Neuronal stem cell (in vitro differentiated cells): ENCODE measurements around the gene SPRR4.

Experiments used
- DNase-seq: peaks from one replicate; pipeline ENCODE4 v3.0.0-alpha.2; 2013; ENCODE audit warnings: low spot score
- H2AFZ ChIP-seq: one replicate; pipeline ENCODE4 v1.6.1; 2013; ENCODE audit warnings: mild to moderate bottlenecking, low read length, inconsistent platforms
- H2AK5ac ChIP-seq: 2 replicates; pipeline ENCODE4 v1.6.1; 2013; ENCODE audit warnings: low read depth, mild to moderate bottlenecking, inconsistent platforms, low read length, moderate library complexity, mixed read lengths
- H2BK120ac ChIP-seq: 2 replicates; pipeline ENCODE4 v1.6.1; 2013; ENCODE audit warnings: low read depth, mild to moderate bottlenecking, inconsistent platforms, low read length, moderate library complexity, mixed read lengths
- H2BK12ac ChIP-seq: one replicate; pipeline ENCODE4 v1.6.1; 2013; ENCODE audit warnings: low read length, inconsistent platforms
- H2BK15ac ChIP-seq: 2 replicates; pipeline ENCODE4 v1.6.1; 2013; ENCODE audit warnings: mild to moderate bottlenecking, low read length, inconsistent platforms, mixed read lengths
- H2BK5ac ChIP-seq: one replicate; pipeline ENCODE4 v1.6.1; 2013; ENCODE audit warnings: inconsistent platforms, mild to moderate bottlenecking, low read length, moderate library complexity
- H3K14ac ChIP-seq: one replicate; pipeline ENCODE4 v1.6.1; 2013; ENCODE audit warnings: low read length, inconsistent platforms
- H3K18ac ChIP-seq: 2 replicates; pipeline ENCODE4 v1.6.1; 2013; ENCODE audit warnings: low read length, inconsistent platforms
- H3K23ac ChIP-seq: 2 replicates; pipeline ENCODE4 v1.6.1; 2013; ENCODE audit warnings: low read depth, mild to moderate bottlenecking, mixed read lengths, low read length, inconsistent platforms; ENCODE audit not compliant: poor library complexity
- H3K27ac ChIP-seq: replicated peaks from 3 replicates; pipeline ENCODE4 v1.5.1; 2013; ENCODE audit warnings: low read length, inconsistent platforms
- H3K27me3 ChIP-seq, 3 experiments: 2 replicates each; pipeline ENCODE4 v1.6.1; 2013; ENCODE audit warnings: low read length in 3 of 3, mild to moderate bottlenecking in 2 of 3, inconsistent platforms in 1 of 3, low read depth in 1 of 3, mixed read lengths in 1 of 3, moderate library complexity in 1 of 3; ENCODE audit not compliant: control insufficient read depth in 3 of 3, insufficient read depth in 3 of 3
- H3K36me3 ChIP-seq, 2 donors: replicated peaks in 1 of 2; 2 replicates each; pipeline ENCODE4 v1.6.1; 2013; ENCODE audit warnings: low read length in 2 of 2; ENCODE audit not compliant: control insufficient read depth in 2 of 2, insufficient read depth in 2 of 2
- H3K4ac ChIP-seq: 2 replicates; pipeline ENCODE4 v1.6.1; 2013; ENCODE audit warnings: inconsistent platforms, mild to moderate bottlenecking, low read length, moderate library complexity
- H3K4me1 ChIP-seq, 2 donors: 1 replicate in 1 of 2; 2 replicates in 1 of 2; pipeline ENCODE4 v1.6.1; 2013; ENCODE audit warnings: low read length in 2 of 2, low read depth in 1 of 2; ENCODE audit not compliant: control insufficient read depth in 2 of 2, insufficient read depth in 1 of 2
- H3K4me2 ChIP-seq: one replicate; pipeline ENCODE4 v1.6.1; 2013; ENCODE audit warnings: mild to moderate bottlenecking, low read length, inconsistent platforms; ENCODE audit not compliant: insufficient read depth, poor library complexity, severe bottlenecking
- H3K4me3 ChIP-seq, 2 donors: 2 replicates each; pipeline ENCODE4 v1.5.1; 2013; ENCODE audit warnings: low read length in 2 of 2, mild to moderate bottlenecking in 2 of 2, inconsistent platforms in 1 of 2, moderate library complexity in 1 of 2
- H3K79me1 ChIP-seq: one replicate; pipeline ENCODE4 v1.6.1; 2013; ENCODE audit warnings: low read depth, mild to moderate bottlenecking, inconsistent platforms, low read length, moderate library complexity
- H3K9ac ChIP-seq: one replicate; pipeline ENCODE4 v1.6.1; 2013; ENCODE audit warnings: mild to moderate bottlenecking, low read depth, low read length, inconsistent platforms; ENCODE audit not compliant: poor library complexity
- H3K9me3 ChIP-seq, 2 donors: replicated peaks in 1 of 2; 2 replicates each; pipeline versions ENCODE3 to v1.6.1; 2013; ENCODE audit warnings: low read length in 2 of 2, mild to moderate bottlenecking in 2 of 2, inconsistent platforms in 1 of 2, low read depth in 1 of 2, mixed read lengths in 1 of 2, moderate library complexity in 1 of 2; ENCODE audit not compliant: control insufficient read depth in 2 of 2, insufficient read depth in 1 of 2
- H4K8ac ChIP-seq: one replicate; pipeline ENCODE4 v1.6.1; 2013; ENCODE audit warnings: low read depth, mild to moderate bottlenecking, inconsistent platforms, low read length, moderate library complexity
- H4K91ac ChIP-seq: one replicate; pipeline ENCODE4 v1.6.1; 2013; ENCODE audit warnings: low read length, low read depth, mild to moderate bottlenecking, inconsistent platforms; ENCODE audit not compliant: poor library complexity
- WGBS, 2 donors: extraction: QIAGEN DNeasy Blood & Tissue Kit; methylation state at CpG; one replicate each; pipeline ENCODE4 v1.1.7; 2013; ENCODE audit warnings: missing lambda C conversion rate in 2 of 2, mixed read lengths in 1 of 2; ENCODE audit not compliant: insufficient read length in 2 of 2, insufficient replicate concordance in 1 of 2; ENCODE audit errors: extremely low coverage in 2 of 2; 5-methylcytosine and 5-hydroxymethylcytosine counted together

SPRR4 gene

GRCh38 chr1:152980676-152981075 is 10.2 kb downstream of the SPRR4 start:
- Histone ChIP-seq H3K4me2 (no peak overlapping the region), H3K18ac (no peak overlapping the region), H3K23ac (no peak overlapping the region), H2BK12ac (no peak overlapping the region), H3K14ac (no peak overlapping the region), H2BK5ac (no peak overlapping the region), H3K4ac (no peak overlapping the region), H3K27ac (no peak overlapping the region), H3K79me1 (no peaks in the 10 kb centered on the region), H2BK120ac (no peak overlapping the region), H3K9ac (no peak overlapping the region), H2AK5ac (no peak overlapping the region), H2AFZ (no peak overlapping the region), H3K9me3 (no peaks in the 10 kb centered on the region), H3K27me3 (no peaks in the 10 kb centered on the region), H3K4me1 (no peaks in the 10 kb centered on the region), H4K91ac (no peak overlapping the region), H4K8ac (no peak overlapping the region), H2BK15ac (no peak overlapping the region), H3K4me3 (no peak overlapping the region), H3K36me3 (no peaks in the 10 kb centered on the region)
- no CpG with 5 or more reads among the region's 1 CpG for whole genome bisulfite sequencing, 2 donors
- DNase-seq, result no peak

DNA sequence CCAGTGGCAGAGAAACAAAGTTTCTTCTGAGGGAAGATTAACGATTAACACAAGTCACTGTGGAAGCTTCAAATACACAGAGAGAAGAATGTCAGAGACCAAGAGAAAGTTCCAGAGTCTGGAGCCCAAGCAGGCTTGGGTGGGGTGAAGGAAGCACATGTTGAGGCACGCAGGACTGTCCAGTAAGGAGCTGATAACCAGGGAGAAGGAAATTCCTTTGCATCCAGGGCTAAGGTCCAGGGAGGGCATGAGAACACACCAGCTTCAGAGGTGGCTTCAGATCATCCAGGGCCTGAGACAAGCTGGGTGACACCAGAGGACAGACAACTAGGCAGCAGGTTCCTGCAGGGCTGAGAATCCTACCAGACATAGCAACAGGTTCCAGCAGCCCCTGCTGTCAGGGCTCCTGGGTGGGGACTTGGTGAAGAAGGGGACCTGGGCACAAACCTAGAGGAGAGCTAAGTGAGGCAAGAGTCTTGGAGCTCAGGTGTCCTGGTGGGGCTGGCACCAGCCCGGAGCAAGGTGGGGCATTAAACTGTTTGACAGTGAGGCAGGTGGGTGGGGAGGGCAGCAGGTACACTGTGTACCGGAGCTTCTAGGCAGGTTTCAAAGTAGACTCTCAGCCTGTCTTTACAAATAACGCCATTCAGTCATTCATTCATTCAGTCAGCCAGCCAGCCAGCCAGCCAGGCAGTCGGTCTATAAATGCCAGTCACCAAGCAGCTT is 10.9 kb downstream of the SPRR4 start:
- Histone ChIP-seq H3K27me3 (no peaks in the 10 kb centered on the region), H3K79me1 (no peaks in the 10 kb centered on the region), H3K9ac (no peak overlapping the region), H3K27ac (no peak overlapping the region), H2BK15ac (no peak overlapping the region), H3K4me3 (no peak overlapping the region), H3K36me3 (no peaks in the 10 kb centered on the region), H3K18ac (no peak overlapping the region), H3K4ac (no peak overlapping the region), H2AFZ (no peak overlapping the region), H2AK5ac (no peak overlapping the region), H2BK12ac (no peak overlapping the region), H3K4me1 (no peaks in the 10 kb centered on the region), H3K4me2 (no peak overlapping the region), H3K23ac (peak overlapping the region; percentile 82), H3K9me3 (no peaks in the 10 kb centered on the region), H4K8ac (no peak overlapping the region), H4K91ac (no peak overlapping the region), H2BK5ac (no peak overlapping the region), H2BK120ac (no peak overlapping the region), H3K14ac (no peak overlapping the region)
- WGBS, 2 donors, result no CpG with 5 or more reads among the region's 6 CpGs
- DNase-seq, result no peak

DNA sequence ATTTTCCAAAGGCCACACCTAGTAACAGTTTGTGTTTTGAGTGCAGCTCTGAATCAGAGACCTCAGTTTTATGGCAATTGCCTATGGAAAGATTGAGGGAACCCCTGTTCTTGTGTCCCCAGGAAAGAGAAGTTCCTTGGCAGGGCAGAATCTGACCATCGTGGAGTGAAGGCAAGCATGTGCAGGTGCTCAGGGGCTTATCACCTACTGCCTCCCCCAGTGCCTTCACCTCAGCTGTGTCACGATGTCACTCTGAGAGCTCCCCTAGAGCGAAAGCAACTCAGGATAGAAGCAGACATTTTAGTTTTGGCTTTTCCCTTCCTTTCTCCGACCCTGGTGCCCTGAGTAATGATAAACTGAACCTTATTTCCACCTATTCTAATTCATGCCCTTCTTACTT is 11.6 kb downstream of the SPRR4 start:
- Histone ChIP-seq H4K91ac (no peak overlapping the region), H3K36me3 (no peaks in the 10 kb centered on the region)
- WGBS, 2 donors, result no CpG with 5 or more reads among the region's 4 CpGs

GRCh38 chr1:152983234-152983633 is 12.8 kb downstream of the SPRR4 start:
- H3K4me3 ChIP-seq, result no peak overlapping the region

More for the DNA sequence above, 11.6 kb downstream of the SPRR4 start:
- Histone ChIP-seq H3K4me3 (no peak overlapping the region), H3K9me3 (no peaks in the 10 kb centered on the region), H3K4ac (no peak overlapping the region), H3K27ac (no peak overlapping the region), H2BK5ac (no peak overlapping the region), H3K9ac (no peak overlapping the region), H2BK12ac (no peak overlapping the region), H3K14ac (no peak overlapping the region), H4K8ac (no peak overlapping the region), H2AK5ac (no peak overlapping the region), H2AFZ (no peak overlapping the region), H3K18ac (no peak overlapping the region), H2BK120ac (no peak overlapping the region), H3K79me1 (no peaks in the 10 kb centered on the region), H2BK15ac (no peak overlapping the region), H3K27me3 (no peaks in the 10 kb centered on the region), H3K23ac (no peak overlapping the region), H3K4me1 (no peaks in the 10 kb centered on the region), H3K4me2 (no peak overlapping the region)
- DNase-seq, result no peak

More at GRCh38 chr1:152983234-152983633, 12.8 kb downstream of the SPRR4 start:
- Histone ChIP-seq H2AK5ac (no peak overlapping the region), H3K9ac (no peak overlapping the region), H4K8ac (no peak overlapping the region), H3K9me3 (no peaks in the 10 kb centered on the region), H3K79me1 (no peaks in the 10 kb centered on the region), H3K14ac (no peak overlapping the region), H3K4me2 (no peak overlapping the region), H4K91ac (no peak overlapping the region), H3K4me1 (no peaks in the 10 kb centered on the region), H2BK12ac (no peak overlapping the region), H2BK120ac (no peak overlapping the region), H2BK5ac (no peak overlapping the region), H3K4ac (no peak overlapping the region), H3K18ac (no peak overlapping the region), H3K27me3 (no peaks in the 10 kb centered on the region), H2BK15ac (no peak overlapping the region), H2AFZ (no peak overlapping the region), H3K27ac (no peak overlapping the region), H3K36me3 (no peaks in the 10 kb centered on the region), H3K23ac (no peak overlapping the region)
- no peak for DNase-seq
